ENCODE results near the gene NKD1. TPM values are rescaled to one million over a fixed set of nuclear protein-coding genes. Genes with fewer than 3 reads are reported as not detected.
A peak's percentile ranks its signal among the peaks of the same experiment; 100 is the strongest.
"Not testable (repeated sequence)": the region's sequence is repeated elsewhere in the genome, so short reads cannot be mapped to it uniquely, and the experiment has no call there.

NKD1 gene
- polyA plus RNA-seq, 5 donors: 31.4 to 48.2 (median 34.6) TPM

DNA sequence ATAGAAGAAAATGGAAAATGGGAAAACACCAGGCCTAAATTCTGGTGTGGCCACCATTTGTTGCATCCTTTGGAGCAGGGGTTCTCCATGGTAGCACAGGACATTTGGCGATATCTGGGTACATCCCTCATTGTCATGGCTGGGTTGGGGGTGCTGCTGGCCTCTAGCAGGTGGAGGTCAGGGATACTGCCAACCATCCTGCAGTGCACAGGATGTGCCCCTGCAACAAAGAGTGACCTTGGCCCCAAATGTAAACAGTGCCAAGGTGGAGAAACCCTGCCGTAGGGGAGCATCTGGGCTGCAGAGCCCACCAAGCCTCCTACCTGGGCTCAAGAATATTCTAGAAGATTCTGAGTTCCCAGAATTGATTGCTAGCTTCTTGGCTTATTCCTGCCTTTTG lies 27.5 kb downstream of the NKD1 start:
- no peak for DNase-seq

DNA sequence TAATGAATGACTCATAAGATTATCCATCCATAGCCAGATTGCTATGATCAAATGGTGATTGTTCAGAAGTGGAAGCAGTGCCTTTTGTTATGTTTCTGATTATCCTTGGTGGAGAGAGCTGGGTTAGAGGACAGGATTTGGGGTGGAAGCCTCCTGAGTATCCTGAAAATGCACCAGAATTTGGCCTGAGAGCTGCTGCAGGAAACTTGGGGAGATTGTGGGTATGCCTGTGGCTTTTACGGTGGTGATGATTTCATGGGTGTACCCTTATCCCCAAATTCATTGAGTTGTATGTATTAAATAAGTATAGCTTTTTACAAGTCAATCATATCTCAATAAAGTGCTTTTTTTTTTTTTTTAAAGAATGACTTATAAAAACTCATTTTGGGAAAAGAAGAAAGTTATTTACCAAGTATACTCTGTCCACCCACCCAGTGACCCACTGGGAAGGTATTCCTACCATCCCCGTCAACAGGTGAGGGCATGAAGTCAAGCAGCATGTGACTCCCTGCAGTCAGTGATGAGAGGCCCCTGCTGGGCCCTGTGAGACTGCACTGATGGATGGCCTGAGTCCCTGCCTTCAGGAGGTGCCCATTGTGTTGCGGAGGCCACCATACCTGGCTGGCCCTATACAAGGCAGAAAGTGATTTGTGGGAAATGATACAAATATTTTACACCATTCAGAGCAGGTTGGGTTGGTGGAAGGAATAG lies 28.4 kb downstream of the NKD1 start:
- no peak for DNase-seq

DNA sequence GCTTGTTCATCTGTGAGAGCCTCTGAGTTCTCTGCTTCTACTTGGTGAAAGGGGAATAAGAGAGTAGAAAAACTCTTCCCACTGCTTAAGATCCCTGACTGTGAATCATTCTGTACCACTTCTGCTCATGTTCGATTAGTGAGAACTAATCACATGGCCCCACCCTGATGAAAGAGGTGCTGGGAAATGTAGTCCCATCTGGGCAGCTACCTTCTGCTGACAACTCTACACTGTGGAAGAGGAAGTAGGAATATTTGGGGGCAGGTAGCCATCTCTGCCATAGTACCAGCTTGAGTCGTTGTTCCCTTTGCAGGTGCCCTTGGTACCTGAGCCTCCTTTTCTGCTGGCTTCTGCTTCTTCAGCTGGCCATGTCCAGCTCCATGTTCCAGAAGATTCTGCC lies 29.9 kb downstream of the NKD1 start:
- DNase-seq: no peak

DNA sequence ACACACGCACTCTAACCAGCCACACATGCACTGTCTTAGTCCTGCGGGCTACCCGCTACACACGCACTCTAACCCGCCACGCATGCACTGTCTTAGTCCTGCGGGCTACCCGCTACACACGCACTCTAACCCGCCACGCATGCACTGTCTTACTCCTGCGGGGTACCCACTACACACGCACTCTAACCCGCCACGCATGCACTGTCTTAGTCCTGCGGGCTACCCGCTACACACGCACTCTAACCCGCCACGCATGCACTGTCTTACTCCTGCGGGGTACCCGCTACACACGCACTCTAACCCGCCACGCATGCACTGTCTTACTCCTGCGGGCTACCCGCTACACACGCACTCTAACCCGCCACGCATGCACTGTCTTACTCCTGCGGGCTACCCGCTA lies 31.2 kb downstream of the NKD1 start:
- not testable (repeated sequence) for DNase-seq

DNA sequence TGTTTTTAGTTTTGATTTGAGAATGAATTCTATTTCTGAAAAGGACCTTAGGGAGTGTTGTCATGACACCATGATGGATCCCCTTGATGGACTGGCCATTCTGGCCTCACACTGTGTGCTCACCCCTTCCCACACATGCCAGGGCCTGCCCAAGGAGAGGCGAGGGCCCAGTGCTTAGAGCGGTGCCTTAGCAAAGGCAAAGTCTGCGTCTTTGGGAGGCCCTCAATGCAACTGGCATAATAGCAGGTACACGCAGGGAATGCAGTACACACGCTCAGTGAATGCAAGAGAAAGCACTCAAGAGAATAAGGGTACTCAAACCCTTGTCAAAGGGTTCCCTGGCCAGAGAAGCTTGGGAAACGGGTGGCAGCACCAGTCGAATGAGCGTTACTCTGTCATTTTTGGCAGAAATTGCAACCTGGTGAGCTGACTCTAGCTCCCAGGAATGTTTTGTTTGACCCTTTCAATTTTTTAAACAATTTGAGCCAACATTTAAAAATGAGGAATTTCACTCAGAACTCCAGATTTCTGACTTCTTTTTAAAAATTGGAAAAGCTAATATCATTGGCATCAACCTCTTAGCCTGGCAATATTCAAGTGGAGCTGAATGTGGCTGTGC lies 32.1 kb downstream of the NKD1 start:
- no peak for DNase-seq

DNA sequence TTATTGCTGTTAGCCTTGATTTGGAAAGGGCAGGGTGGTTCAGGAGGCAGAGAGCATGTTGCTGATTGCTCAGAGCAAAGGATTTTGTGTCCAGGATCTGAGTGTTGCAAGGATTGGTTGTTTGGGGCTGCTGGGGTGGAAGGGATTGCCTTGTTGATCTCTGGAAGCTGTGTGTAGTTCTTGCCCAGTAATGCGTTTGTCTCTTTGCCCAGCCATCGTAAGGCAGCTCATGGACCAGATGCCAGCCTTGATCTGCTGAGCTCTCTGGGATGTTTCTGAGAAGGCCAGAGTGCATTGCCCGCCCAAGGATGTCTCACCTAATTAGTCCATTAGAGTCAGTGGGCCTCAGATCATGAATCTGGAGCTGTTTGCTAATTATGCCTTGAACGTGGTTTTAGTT lies 33.6 kb downstream of the NKD1 start:
- no peak for DNase-seq

DNA sequence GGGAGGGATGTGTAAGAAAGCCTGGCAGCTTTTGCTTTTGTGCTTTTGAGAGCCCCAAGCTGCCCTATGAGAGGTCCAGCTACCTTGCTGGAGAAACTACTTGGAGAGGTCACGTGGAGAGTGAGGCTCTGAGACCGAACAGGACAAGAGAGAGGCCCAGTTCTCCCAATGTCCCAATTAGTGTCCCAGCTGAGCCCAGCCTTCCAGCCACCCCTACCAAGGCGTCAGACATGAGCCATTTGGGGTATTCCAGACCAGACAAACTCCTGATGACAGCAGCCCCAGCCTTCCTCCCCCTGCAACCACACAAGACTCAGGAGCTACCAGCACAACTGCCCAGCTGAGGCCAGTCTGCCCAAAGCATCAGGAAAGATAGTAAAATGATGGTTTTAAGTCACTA lies 35.0 kb downstream of the NKD1 start:
- no peak for DNase-seq

DNA sequence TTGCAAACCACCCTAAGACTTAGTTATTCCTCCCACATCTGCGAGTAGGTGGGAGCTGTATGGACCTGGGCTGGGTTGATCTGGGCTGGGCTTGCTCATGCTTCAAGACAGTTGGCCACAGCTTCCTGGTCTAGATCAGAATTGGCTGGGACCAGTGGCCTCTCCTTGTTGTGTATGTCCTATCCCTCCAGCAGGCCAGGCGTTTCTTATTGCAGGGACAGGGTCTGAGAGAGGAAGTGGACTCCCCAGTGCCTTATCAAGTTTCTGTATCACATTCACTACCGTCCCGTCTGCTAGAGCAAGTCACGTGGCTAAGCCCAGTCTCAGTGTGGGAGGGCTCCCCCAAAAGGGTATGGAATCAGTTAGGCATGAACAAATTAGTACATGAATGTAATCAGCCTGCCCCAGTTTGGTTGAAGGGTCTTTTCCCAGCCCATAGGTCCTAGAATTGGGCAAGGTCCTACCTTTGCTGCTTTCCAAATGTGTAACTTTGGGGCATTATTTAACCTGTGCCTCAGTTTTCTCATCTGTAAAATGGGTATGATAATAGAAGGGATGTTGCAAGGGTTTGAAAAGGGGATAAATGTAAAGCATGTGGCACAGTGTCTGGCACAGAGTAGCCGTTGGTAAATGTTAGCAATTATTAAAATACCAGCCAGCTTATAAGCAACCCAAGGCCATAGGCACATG lies 36.0 kb downstream of the NKD1 start:
- DNase-seq: no peak

DNA sequence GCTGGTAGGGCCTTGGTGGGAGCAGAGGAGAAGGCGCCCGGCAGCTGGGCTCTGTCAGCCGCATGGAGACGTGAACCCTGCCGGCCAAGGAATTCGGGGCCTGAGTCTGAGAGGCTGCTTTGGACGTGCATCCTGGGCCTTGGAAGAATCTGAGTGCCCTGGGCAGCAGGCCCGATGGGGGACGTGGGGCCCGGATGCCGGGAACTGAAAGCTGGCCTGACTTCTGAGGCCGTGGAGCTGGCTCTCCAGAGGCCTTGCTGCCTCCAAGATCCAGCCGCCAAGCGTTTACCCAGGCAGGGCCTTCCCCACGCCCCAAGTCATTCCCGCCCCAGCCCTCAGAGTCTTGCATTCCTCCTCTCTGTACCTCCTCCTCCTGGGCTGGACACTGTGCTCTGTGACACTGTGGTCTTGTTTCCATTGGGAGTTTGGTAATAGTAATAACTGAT lies 37.2 kb downstream of the NKD1 start:
- DNase-seq: peak; percentile 94

DNA sequence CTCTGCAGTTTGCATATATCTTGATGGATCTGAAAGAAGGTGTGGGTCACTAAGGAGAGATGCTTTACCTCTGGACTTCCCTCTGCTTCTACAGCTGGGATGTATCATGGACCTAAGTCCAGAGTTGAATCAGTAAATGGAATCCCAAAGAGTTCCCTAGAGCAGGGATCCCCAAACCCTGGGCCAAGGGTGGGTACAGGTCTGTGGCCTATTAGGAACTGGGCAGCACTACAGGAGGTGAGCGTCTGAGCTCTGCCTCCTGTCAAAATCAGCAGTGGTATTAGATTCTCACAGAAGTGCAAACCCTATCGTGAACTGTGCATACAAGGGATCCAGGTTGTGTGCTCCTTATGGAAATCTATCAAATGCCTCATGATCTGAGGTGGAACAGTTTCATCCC lies 39.3 kb downstream of the NKD1 start:
- no peak for DNase-seq

DNA sequence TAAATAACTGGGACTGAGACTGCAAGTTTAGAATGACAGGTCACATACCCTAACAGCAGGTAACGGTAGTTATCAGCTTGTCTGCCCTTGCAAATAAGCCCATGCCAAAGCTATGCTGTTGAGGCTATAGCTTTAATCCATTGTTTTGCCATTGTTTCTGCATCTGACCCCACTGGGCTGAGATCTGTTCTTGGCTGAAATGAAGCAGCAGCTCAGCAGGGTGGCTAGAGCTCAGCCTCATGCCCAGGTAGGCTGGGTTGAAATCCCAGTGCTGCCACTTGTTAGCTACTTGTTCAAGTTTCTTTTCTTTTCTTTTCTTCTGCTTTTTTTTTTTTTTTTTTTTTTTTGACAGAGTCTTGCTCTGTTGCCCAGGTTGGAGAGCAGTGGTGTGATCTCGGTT lies 40.1 kb downstream of the NKD1 start:
- DNase-seq: no peak

DNA sequence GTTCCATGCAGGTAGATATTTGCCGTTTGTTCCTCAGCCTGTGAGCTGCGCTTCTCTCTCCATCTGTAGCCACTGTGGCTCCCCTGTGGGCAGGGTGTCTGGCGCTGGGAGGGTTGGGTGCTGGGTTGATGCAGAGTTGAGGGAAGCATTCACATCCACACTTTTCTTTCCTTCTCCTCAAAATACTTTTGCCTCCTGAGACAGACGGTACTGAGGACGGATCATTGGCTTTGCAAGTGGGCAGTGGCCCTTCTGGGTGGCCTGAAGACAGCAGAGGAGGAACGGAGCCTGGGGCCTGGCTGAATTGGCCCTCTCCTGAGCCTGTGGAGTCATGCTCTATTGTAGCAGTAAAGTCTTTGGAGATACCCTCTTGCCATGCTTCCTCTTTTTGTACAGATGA lies 43.0 kb downstream of the NKD1 start:
- no peak for DNase-seq

DNA sequence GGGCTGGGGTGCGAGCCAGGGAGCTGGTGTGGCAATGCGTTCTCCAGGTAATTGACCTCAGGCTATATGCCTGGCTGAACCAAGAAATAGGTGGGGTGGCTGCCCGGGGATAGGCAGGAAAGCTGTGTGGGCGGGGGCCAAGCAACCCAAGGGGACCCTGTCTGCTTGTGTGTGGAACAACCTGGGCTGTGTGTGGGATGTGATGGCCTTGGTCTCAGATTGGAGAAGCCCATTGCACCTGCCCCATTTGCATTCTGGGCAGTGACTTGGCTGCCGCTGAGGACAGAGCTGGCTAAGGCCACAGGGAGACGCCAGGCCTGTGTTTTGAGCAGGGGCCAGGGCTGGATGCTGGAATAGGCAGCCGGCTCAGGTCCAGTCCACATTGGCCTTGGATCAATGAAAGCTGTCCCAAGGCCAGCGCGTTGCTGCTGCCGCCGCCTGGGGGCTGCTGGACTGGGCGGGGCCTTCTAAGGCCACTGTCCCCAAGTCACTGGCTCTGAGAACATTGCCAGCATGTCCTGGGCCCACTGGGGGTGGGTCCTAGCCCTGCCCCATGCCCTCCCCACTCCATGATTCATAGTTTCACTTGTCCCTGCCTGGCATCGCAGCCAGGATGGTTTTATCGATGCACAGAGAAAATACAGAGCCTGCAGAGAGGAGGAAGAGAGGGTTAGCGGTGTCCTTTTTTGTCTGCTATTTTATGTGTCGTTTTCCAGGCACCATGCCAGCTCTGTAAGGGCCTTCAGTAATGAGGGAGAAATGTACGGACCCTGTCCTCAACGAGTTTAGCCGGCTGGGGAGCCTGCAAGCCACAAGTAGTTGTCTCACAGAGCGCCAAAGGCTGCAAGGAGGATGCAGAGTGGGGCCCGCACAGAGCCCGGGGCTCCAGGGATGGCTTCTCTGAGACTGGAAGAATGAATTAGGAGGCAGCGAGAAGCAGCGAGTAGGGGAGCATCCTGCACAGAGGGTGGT lies 43.9 kb downstream of the NKD1 start:
- DNase-seq: peak; percentile 85 to 87

DNA sequence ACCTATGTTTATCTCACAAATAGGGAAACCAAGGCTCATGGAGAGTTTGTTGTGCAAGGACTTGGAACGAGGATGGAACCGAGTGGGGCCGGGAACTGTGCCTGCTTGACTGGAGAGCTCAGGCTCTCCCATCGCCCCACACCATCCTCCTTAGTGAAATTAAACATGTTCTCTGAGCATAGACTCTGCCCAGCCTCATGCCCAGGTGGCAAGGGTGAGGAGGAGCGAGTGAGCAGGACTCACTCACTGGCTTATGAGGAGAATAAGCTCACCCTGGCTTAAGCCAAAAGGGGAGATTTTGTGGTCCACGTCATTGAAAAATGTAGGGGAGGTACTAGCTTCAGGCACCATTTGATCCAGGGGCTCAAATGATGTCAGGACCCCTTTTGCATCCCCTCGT lies 44.8 kb downstream of the NKD1 start:
- DNase-seq: no peak

DNA sequence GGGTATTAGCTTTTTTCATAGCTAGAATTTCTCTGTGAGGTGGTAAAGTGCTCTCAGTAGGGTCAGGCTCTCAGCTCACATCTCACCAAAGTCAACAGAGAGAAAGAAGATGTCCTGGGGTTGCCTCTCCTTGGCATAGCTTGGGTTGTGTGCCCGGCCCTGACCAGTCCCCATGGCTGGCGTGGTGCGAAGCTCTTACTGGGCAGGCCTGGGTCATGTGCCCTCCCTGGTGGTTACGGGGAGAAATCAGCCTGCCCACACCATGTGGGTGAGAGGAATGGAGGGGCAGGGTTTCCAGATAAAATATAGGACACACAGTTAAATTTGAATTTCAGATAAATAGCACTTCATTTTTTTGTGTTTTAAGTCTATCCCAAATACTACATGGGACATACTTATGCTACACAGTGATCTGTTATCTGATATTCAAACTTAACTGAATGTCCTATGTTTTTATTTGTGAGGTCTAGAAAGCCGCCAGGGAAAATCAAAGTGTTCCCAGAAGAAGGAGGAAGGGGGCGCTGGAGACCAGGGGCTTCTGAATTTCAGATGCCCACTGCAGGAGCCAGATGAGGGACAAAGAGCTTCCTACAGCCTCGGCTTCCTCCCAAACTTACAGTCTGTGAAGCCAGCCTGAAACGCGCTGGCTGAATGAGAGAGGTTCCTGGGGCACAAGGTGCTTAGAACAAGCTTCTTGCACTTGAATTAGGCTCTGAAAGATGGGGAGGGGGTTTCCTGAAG lies 45.4 kb downstream of the NKD1 start:
- DNase-seq: no peak

DNA sequence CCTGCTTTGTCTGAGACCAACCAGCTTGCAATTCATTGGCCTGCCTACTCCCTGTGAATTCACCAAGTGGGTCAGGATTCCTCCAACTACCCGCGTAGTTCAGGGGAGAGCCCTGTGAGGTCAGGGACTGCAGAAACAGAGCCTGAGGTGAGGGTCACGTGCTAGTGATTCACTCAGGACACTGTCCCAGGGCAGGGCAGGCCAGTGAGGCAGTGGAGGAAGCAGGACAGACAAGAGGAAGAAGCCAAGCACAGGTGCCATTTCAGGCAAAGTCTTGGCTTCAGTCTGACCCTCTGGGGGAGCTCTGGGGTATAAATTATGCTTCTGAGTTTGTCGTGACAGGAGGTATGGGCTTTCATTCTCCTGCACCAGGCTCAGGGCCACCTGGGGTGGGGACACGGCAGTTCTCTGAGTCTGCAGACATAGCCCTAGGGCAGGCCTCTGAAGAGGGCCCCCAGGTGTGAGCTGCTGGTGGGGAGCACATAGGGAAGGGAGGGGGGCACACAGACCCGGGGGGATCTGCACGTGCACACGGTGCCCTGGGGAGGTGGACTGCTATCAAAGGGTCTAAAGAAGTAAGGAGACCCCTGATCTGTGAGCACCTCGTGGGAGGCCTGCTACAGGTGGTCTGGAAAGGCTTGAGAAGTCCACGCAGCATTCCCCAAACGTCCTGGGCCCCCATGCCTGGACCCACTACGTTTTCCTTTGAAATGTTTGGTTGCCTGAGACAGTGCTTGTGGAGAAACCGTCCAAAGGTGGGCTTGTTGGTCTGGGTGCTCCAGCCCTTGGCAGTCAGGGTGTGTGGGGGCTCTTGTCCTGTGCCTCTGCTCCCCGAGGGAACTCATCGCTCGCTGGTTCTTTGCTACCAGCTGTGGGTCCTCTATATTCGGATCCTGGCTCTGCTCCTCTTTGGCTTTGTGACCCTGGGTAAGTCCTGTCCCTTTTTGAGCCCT lies 46.4 kb downstream of the NKD1 start:
- no peak for DNase-seq

DNA sequence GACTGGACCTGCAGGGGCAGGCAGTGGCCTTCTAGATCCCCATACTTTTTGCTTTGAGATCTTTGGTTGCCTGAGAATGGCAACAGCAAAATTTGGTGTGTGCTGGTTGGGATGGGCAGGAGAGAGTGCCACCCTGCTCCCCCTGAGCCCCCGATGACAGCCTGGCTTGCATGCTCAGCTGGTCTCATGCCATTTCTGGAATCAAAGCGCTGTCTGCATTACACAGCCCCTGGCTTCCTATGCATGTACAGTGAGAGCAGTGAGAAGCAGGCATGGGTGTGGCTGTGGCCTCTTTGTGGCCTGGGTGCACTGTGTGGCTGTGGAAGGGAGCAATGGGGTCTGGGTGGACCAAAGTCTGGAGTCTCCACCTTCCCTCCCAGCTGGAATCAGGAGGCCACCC lies 47.7 kb downstream of the NKD1 start:
- no peak for DNase-seq

DNA sequence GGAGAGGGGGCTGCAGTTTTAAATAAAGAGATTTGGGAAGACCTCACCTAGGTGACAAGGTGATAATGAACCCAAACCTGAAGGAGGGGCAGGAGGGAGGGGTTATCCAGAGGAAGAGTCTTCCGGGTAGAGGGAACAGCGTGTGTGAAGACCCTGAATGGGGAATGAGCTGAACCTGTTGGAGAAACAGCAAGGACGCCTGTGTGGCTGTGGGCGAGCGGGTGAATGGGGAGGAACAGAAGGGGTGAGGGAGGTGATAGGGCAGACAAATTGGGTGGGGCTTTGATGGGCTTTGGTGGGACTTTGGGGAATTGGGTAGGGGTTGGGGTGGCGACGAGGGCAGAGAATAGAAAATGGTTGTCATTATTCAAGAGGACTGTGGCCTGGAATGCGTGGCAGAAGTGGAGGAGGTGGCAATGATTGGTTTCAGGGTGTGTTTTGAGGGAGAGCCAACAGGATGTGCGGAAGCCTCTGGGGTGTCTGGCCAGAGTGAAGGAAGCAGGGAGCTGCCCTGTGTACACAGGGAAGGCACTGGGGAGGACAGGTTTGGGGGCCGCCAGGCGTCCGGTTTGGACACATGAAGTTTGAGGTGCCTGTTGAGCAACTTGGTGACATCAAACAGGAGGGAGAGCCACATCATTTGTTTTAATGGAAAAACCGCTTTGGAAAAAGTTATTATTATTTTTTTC lies 48.7 kb downstream of the NKD1 start:
- DNase-seq: no peak

DNA sequence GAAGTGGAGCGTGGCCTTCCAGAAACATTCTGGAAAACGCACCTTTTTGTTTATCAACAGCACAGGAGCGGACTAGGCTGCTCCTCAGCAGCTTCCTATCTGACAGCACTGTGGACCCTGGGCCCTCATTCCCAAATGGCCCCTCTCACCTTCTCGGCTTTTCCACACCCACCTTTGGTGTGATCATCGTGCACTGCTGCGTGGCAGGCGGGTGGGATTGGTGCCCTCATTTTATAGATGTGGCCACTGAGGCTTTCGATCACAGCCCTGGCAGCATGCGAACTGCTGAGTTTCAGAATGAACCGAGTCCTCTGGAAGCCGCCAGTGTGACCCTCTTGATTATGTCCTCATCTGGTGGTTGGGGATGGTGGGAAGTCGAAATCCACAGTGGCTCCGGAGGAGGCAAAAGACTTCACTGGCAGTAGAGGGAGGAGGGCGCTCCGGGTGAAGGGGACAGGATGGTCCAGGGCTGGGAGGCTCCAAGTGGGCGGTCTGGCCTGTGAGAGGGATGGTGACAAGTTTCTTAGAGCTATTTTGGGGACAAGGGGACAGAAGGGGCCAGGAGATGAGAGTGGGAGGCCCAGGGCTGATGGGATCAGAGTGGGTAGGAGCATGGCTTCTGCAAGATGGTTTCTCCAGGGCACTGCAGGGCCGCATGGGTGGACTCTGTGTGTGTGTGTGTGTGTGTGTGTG lies 49.5 kb downstream of the NKD1 start:
- no peak for DNase-seq
